Ovary (tissue), 9 donors: ENCODE data around the gene SLC39A13. TPM values are rescaled to one million over a fixed set of nuclear protein-coding genes. Genes with fewer than 3 reads are reported as not detected.

Source experiments
- DNase-seq, 5 donors: peaks; one replicate each; pipeline ENCODE4 v3.0.0-alpha.2; 2019 to 2020
- H3K27ac ChIP-seq, 2 donors: fragments of 200-600 bp; one replicate each; pipeline versions ENCODE4 v1.5.1 to v1.8.0; 2019 to 2022
- H3K27me3 ChIP-seq: fragments of 200-600 bp; one replicate; pipeline ENCODE4 v1.8.0; 2022
- H3K36me3 ChIP-seq: fragments of 200-600 bp; sonication (generic); one replicate; pipeline ENCODE4 v1.5.1; 2019
- H3K4me1 ChIP-seq: one replicate; pipeline ENCODE4 v1.8.1; 2013; ENCODE audit warnings: mild to moderate bottlenecking, moderate library complexity; ENCODE audit not compliant: insufficient read depth
- H3K4me3 ChIP-seq: fragments of 200-600 bp; sonication (generic); one replicate; pipeline ENCODE4 v1.5.1; 2017
- H3K9me3 ChIP-seq, 2 donors: fragments of 200-600 bp in 1 of 2; sonication (generic) in 1 of 2; one replicate each; pipeline versions ENCODE4 v1.5.1 to v1.8.1; 2013 to 2019; ENCODE audit warnings: mild to moderate bottlenecking in 1 of 2, moderate library complexity in 1 of 2
- CTCF ChIP-seq, 3 donors: fragments of 450-650 bp in 2 of 3; fragments of 200-600 bp in 1 of 3; IDR thresholded peaks; one replicate each; pipeline versions ENCODE4 v1.5.1 to v1.8.0; 2016 to 2022; ENCODE audit warnings: antibody characterized with exemption in 3 of 3, mild to moderate bottlenecking in 1 of 3
- EP300 ChIP-seq: sonication (generic); formaldehyde crosslinking; IDR thresholded peaks from one replicate; pipeline ENCODE4 v1.6.1; 2017; ENCODE audit warnings: antibody characterized with exemption
- POLR2A ChIP-seq: fragments of 450-650 bp; IDR thresholded peaks from one replicate; pipeline ENCODE4 v1.6.1; 2017; ENCODE audit warnings: antibody characterized with exemption, mild to moderate bottlenecking, moderate library complexity
- WGBS, 3 donors: extraction: QIAGEN DNeasy Blood & Tissue Kit in 1 of 3; methylation state at CpG; one replicate each; pipeline versions ENCODE4 v1.1.5 to v1.1.7; 2013 to 2017; 5-methylcytosine and 5-hydroxymethylcytosine counted together
- intact Hi-C, 4 donors: fragments of 100-400 bp; cut with DNase I; formaldehyde crosslinking; loops; one replicate each; pipeline versions ENCODE4 v1.11.0 to v1.15.1; 2022 to 2023
- polyA plus RNA-seq, 2 donors: library from polyadenylated mRNA; stranded (reverse); fragments of 200-250 nt in 1 of 2; fragments of 350-450 nt in 1 of 2; fragmentation: Illumina TruSeq in 1 of 2; extraction: RNeasy Lipid Tissue Mini Kit (QIAGEN cat#74804) in 1 of 2; gene quantifications; one replicate each; pipeline ENCODE4 v1.2.3, GENCODE V29; 2013 to 2014
- total RNA-seq, 7 donors: library from RNA; depleted of rRNA in 2 of 7; stranded (reverse); fragments of >200 nt in 2 of 7; fragmentation: NEBNext Ultra II Directional in 3 of 7; extraction: Animal tissue kit (Norgen Biotek cat#: 25700) in 3 of 7; gene quantifications; one replicate each; pipeline versions ENCODE4 v1.1.0 to v1.2.4, GENCODE V29; 2016 to 2023
- donor health status: DM: no; HTN: no; CAD: no; lungs with moderate emphysema.
- donor health status: DM: no; HTN: no; CAD: no.
- donor health status: Bipolar disorder and iron deficiency.
- donor health status: DM: yes; HTN: yes; CAD: no.
- donor health status: DM: no; HTN: no; CAD: no.
- donor health status: DM: yes; HTN: yes; CAD: no.

The SLC39A13 gene
- total and polyA plus RNA-seq, 9 donors, result 2.8 to 60.2 (median 51.7) TPM

- H3K36me3 ChIP-seq, result no peaks in the 10 kb centered on the region
- no peak overlapping the region for H3K4me3 ChIP-seq
- 47 to 56% (median 48%) methylated on average over 13 to 16 of the region's 16 CpGs for WGBS, 3 donors
- no peak overlapping the region for H3K27ac ChIP-seq
- no peaks in the 10 kb centered on the region for H3K27me3 ChIP-seq
- TF ChIP-seq POLR2A (no peak), EP300 (no peak), CTCF (IDR thresholded peaks at IDR 0.05) (no peak)
- H3K4me1 ChIP-seq, result no peaks in the 10 kb centered on the region
- intact Hi-C loops, result no loop called here
- peak in 4 of 5 donors; percentile 45 to 80 (median 66) for DNase-seq
- no peaks in the 10 kb centered on the region for H3K9me3 ChIP-seq
Measured at GRCh38 chr11:47437746-47438418, 29.5 kb downstream of the SLC39A13 start.

- WGBS, 3 donors, result 90 to 92% (median 91%) methylated on average over 18 of the region's 18 CpGs
- no peak overlapping the region for H3K27ac ChIP-seq
- H3K9me3 ChIP-seq, result no peaks in the 10 kb centered on the region
- no peaks in the 10 kb centered on the region for H3K27me3 ChIP-seq
- intact Hi-C loops, result no loop called here
- TF ChIP-seq CTCF (IDR thresholded peaks at IDR 0.05) (no peak), POLR2A (no peak), EP300 (no peak)
- H3K4me3 ChIP-seq, result no peak overlapping the region
- H3K4me1 ChIP-seq, result no peaks in the 10 kb centered on the region
- H3K36me3 ChIP-seq, result no peaks in the 10 kb centered on the region
- DNase-seq, result no peak
Measured at GRCh38 chr11:47438721-47439120, 30.3 kb downstream of the SLC39A13 start.

- intact Hi-C loops, result no loop called here
- TF ChIP-seq POLR2A (no peak), EP300 (no peak), CTCF (IDR thresholded peaks at IDR 0.05) (no peak)
- WGBS, 3 donors, result 25 to 66% (median 61%) methylated on average over 2 of the region's 2 CpGs
- no peaks in the 10 kb centered on the region for H3K4me1 ChIP-seq
- no peaks in the 10 kb centered on the region for H3K27me3 ChIP-seq
- no peaks in the 10 kb centered on the region for H3K36me3 ChIP-seq
- no peaks in the 10 kb centered on the region for H3K9me3 ChIP-seq
- no peak overlapping the region for H3K27ac ChIP-seq
- DNase-seq, result no peak
- H3K4me3 ChIP-seq, result no peak overlapping the region
Measured at GRCh38 chr11:47440054-47440476, 31.7 kb downstream of the SLC39A13 start.

GRCh38 chr11:47441421-47441820, 33.0 kb downstream of the SLC39A13 start:
- Histone ChIP-seq H3K9me3 (no peaks in the 10 kb centered on the region), H3K4me3 (no peak overlapping the region), H3K27ac (no peak overlapping the region), H3K27me3 (no peaks in the 10 kb centered on the region), H3K4me1 (no peaks in the 10 kb centered on the region), H3K36me3 (no peaks in the 10 kb centered on the region)
- TF ChIP-seq CTCF (IDR thresholded peaks at IDR 0.05) (no peak), POLR2A (no peak), EP300 (no peak)
- 80 to 85% (median 83%) methylated on average over 12 of the region's 12 CpGs for whole genome bisulfite sequencing, 3 donors
- intact Hi-C loops, result no loop called here
- DNase-seq, result no peak
